Measurements from ENCODE around the gene C1orf50.
A peak's percentile ranks its signal among the peaks of the same experiment; 100 is the strongest.
"Not testable (repeated sequence)": the region's sequence is repeated elsewhere in the genome, so short reads cannot be mapped to it uniquely, and the experiment has no call there.

Gene C1orf50

GRCh38 chr1:42807056-42807668, 40.1 kb downstream of the C1orf50 start:
- no peak for DNase-seq

- not testable (repeated sequence) for DNase-seq
Measured at GRCh38 chr1:42814815-42815214, 47.8 kb downstream of the C1orf50 start.

- DNase-seq = peak; percentile 62
Measured at GRCh38 chr1:42815941-42816584, 49.0 kb downstream of the C1orf50 start.

GRCh38 chr1:42816585-42817439, 49.8 kb downstream of the C1orf50 start, which contains the start of the genes ERMAP and SVBP:
Gene ERMAP, plus strand, starts transcription at chr1:42817122. Its CDS starts 13,327 bp downstream, at chr1:42830449.
Gene SVBP, minus strand, starts transcription at chr1:42817397. Its CDS starts 853 bp downstream, at chr1:42816544.
- peak; percentile 89 for DNase-seq

GRCh38 chr1:42817440-42817767, 50.4 kb downstream of the C1orf50 start:
- DNase-seq = no peak

GRCh38 chr1:42817976-42818375, 50.9 kb downstream of the C1orf50 start:
- no peak for DNase-seq

GRCh38 chr1:42820813-42821212, 53.8 kb downstream of the C1orf50 start:
- no peak for DNase-seq

- no peak for DNase-seq
Measured at GRCh38 chr1:42821690-42822089, 54.6 kb downstream of the C1orf50 start.

GRCh38 chr1:42822800-42823392, 55.8 kb downstream of the C1orf50 start:
- no peak for DNase-seq

- no peak for DNase-seq
Measured at GRCh38 chr1:42824481-42825035, 57.5 kb downstream of the C1orf50 start.

- no peak for DNase-seq
Measured at GRCh38 chr1:42825036-42825851, 58.2 kb downstream of the C1orf50 start.
